Upper lobe of right lung (tissue), 1 donor: ENCODE results near the gene GABBR1. TPM values are rescaled to one million over a fixed set of nuclear protein-coding genes. Genes with fewer than 3 reads are reported as not detected.

Source experiments
- ATAC-seq: fragments of 200-7000 bp; cut with Tn5 transposase; one replicate; pipeline ENCODE4 v1.9.1; 2020; ENCODE audit warnings: mild to moderate bottlenecking, moderate library complexity
- DNase-seq: peaks from one replicate; pipeline ENCODE4 v3.0.0-alpha.2; 2020
- H3K27ac ChIP-seq: fragments of 200-600 bp; one replicate; pipeline ENCODE4 v1.8.0; 2022
- H3K27me3 ChIP-seq: fragments of 200-600 bp; one replicate; pipeline ENCODE4 v1.8.0; 2022; ENCODE audit warnings: mild to moderate bottlenecking
- H3K36me3 ChIP-seq: fragments of 200-600 bp; one replicate; pipeline ENCODE4 v1.8.0; 2022
- H3K4me1 ChIP-seq: fragments of 200-600 bp; one replicate; pipeline ENCODE4 v1.8.0; 2022
- H3K4me3 ChIP-seq: fragments of 200-600 bp; one replicate; pipeline ENCODE4 v1.8.0; 2022; ENCODE audit warnings: mild to moderate bottlenecking
- H3K9me3 ChIP-seq: fragments of 200-600 bp; one replicate; pipeline ENCODE4 v1.8.0; 2022
- intact Hi-C: fragments of 100-400 bp; cut with DNase I; formaldehyde crosslinking; loops from one replicate; pipeline ENCODE4 v1.11.0; 2022
- total RNA-seq: library from RNA; stranded (reverse); fragmentation: NEBNext Ultra II Directional; extraction: Animal tissue kit (Norgen Biotek cat#: 25700); gene quantifications from one replicate; pipeline ENCODE4 v1.2.1, GENCODE V29; 2021
- TF ChIP-seq, protein P1 (sequence below): fragments of 200-600 bp; IDR thresholded peaks from one replicate; pipeline ENCODE4 v1.8.0; 2022; ENCODE audit warnings: antibody characterized with exemption
- donor health status: DM: no; HTN: yes; CAD: no; lungs with severe emphysema.

Gene GABBR1
- total RNA-seq, 1 donor from 2014 or later, result 40.1 TPM

DNA sequence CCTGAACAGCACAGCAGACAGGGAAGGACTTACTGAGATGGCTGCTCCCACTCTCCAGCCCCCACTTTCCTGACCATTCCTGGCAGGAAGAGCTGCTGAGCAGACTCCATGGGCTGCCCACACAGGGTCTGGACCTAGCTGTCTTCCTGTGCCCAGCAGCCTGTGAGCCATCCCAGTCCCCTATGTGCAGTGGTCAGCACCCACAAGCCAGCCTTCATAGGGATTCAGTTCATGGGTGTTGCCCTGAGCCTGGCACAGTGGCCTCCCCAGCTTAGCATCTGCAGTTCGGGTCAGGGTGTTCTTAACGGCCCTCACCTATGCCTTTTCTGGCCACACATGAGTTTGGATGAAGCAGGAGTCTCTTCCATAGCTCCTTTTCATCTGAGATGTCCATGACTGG lies 105.4 kb downstream of the GABBR1 start:
- no peaks in the 10 kb centered on the region for H3K9me3 ChIP-seq
- H3K36me3 ChIP-seq, result no peaks in the 10 kb centered on the region
- TF ChIP-seq, protein P1, sequence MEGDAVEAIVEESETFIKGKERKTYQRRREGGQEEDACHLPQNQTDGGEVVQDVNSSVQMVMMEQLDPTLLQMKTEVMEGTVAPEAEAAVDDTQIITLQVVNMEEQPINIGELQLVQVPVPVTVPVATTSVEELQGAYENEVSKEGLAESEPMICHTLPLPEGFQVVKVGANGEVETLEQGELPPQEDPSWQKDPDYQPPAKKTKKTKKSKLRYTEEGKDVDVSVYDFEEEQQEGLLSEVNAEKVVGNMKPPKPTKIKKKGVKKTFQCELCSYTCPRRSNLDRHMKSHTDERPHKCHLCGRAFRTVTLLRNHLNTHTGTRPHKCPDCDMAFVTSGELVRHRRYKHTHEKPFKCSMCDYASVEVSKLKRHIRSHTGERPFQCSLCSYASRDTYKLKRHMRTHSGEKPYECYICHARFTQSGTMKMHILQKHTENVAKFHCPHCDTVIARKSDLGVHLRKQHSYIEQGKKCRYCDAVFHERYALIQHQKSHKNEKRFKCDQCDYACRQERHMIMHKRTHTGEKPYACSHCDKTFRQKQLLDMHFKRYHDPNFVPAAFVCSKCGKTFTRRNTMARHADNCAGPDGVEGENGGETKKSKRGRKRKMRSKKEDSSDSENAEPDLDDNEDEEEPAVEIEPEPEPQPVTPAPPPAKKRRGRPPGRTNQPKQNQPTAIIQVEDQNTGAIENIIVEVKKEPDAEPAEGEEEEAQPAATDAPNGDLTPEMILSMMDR, result no peak
- DNase-seq (no peak), ATAC-seq (no peak)
- no peak overlapping the region for H3K27ac ChIP-seq
- no peak overlapping the region for H3K4me3 ChIP-seq
- intact Hi-C loops, result no loop called here
- no peaks in the 10 kb centered on the region for H3K27me3 ChIP-seq
- H3K4me1 ChIP-seq, result no peaks in the 10 kb centered on the region

DNA sequence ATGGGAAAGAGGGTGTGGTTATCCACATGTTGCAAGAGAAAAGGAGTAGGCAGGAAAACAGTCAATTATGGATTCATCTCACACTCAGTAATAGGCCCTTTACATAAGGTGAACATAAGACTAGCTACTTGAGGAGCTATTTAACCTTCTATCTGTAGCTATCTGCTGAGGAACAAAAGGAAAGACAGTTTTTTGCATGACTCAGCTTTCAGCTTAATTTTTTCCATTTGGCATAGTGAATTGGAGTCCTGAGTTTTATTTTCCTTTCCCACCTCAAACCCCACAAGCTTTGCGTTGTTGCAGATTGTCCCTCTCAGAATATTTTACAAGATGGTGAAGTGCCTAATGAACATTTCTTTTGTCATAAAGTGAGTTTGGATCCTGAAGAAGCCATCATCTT lies 105.9 kb downstream of the GABBR1 start:
- intact Hi-C loops, result no loop called here
- Histone ChIP-seq H3K27me3 (no peaks in the 10 kb centered on the region), H3K9me3 (no peaks in the 10 kb centered on the region), H3K36me3 (no peaks in the 10 kb centered on the region), H3K27ac (no peak overlapping the region), H3K4me1 (no peaks in the 10 kb centered on the region), H3K4me3 (no peak overlapping the region)
- ATAC-seq, result no peak
- TF ChIP-seq, protein P1, result no peak
- DNase-seq, result no peak

DNA sequence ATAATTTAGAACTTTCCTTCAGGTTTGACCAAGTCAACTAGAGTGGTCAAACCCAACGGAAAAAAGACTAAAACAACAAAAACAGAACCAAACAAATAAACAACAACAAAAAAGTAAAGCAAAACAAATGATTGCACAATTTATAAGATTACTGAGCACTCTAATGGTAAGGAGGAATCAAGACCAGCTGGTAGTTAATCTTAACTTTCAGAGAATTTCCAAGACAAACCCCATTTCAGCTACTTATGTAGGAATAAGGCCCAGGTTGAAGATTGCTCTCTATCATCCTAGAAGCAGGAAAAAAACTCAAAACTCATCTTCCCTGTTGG lies 107.7 kb downstream of the GABBR1 start:
- intact Hi-C loops, result no loop called here
- H3K4me3 ChIP-seq, result no peak overlapping the region
- no peak overlapping the region for H3K27ac ChIP-seq
- no peaks in the 10 kb centered on the region for H3K36me3 ChIP-seq
- DNase-seq (no peak), ATAC-seq (no peak)
- H3K4me1 ChIP-seq, result no peaks in the 10 kb centered on the region
- no peaks in the 10 kb centered on the region for H3K27me3 ChIP-seq
- TF ChIP-seq, protein P1, result no peak
- no peaks in the 10 kb centered on the region for H3K9me3 ChIP-seq

DNA sequence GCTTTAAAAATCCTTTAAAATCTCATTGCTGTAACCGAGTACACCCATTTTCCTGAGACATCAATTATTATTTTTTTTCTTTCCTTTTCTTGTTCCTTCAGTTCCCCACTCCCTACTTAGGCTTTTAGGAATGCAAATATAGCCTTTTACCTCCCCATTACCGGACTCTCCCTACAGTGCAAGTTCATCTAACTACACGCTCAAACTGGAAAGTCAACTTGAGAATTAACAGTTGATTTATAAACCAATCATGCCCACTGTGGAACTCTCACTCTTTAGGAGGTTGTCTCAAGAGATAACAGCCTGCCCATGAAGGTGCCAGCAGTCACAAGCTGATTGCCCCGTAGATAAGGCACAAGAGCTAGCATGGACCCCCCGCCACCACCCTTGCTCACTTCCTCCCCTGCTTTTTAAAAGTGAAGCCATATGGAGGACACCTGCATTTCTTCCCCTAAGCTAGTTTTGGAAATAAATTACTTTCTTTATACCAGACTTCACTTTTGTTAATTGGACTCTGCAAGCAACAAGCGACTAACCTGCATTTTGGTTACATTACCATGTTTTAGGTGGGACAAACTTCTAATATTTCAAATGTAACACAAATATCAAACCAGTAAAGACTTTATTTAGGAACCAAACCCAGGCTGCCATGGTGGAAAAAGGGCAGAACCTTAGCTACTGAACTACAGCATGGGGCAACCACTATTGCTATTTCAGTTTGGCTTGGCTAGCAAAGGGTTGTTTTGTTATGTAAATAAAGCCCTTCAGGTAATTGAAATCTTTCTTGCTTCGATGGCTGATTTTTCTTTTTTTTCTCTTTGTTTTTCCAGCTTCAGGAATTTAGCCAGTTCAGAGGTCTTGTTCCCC lies 108.3 kb downstream of the GABBR1 start:
- DNase-seq (no peak), ATAC-seq (no peak)
- H3K27me3 ChIP-seq, result no peaks in the 10 kb centered on the region
- intact Hi-C loops, result no loop called here
- no peak overlapping the region for H3K4me3 ChIP-seq
- no peak overlapping the region for H3K27ac ChIP-seq
- H3K4me1 ChIP-seq, result no peaks in the 10 kb centered on the region
- TF ChIP-seq, protein P1, result no peak
- no peaks in the 10 kb centered on the region for H3K9me3 ChIP-seq
- H3K36me3 ChIP-seq, result no peaks in the 10 kb centered on the region

DNA sequence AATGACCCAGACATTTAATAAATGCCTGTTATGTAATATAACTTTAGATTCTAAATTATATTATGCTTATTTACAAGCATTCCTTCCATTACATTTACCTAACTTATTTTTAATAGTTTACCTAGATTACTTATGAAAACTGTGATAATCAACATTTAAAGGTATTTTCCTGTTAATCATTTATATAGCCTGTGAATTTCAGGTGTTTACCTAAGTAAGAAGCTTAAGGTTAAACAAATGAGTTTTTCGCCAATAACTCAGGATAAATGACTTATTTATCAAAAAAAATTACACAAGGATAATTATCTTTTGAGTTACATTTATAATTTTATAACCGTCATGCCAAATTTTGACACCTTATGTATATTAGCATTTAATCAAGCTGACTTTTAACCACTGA lies 108.9 kb downstream of the GABBR1 start:
- Histone ChIP-seq H3K4me3 (no peak overlapping the region), H3K36me3 (no peaks in the 10 kb centered on the region), H3K4me1 (no peaks in the 10 kb centered on the region), H3K27me3 (no peaks in the 10 kb centered on the region), H3K27ac (no peak overlapping the region), H3K9me3 (no peaks in the 10 kb centered on the region)
- TF ChIP-seq, protein P1, result no peak
- ATAC-seq, result no peak
- no peak for DNase-seq
- intact Hi-C loops, result no loop called here
